Colonic mucosa (tissue), 4 donors: Measurements from ENCODE around the gene ADSS1. TPM values are rescaled to one million over a fixed set of nuclear protein-coding genes. Genes with fewer than 3 reads are reported as not detected.

Experiments
- DNase-seq: peaks from one replicate; pipeline ENCODE4 v3.0.0-alpha.2; 2020
- H3K27ac ChIP-seq: fragments of 200-600 bp; one replicate; pipeline ENCODE4 v1.8.0; 2021
- H3K27me3 ChIP-seq: fragments of 200-600 bp; one replicate; pipeline ENCODE4 v1.8.0; 2021
- H3K36me3 ChIP-seq: fragments of 200-600 bp; one replicate; pipeline ENCODE4 v1.8.0; 2021
- H3K4me1 ChIP-seq: fragments of 200-600 bp; one replicate; pipeline ENCODE4 v1.8.0; 2021; ENCODE audit warnings: mild to moderate bottlenecking
- H3K4me3 ChIP-seq: fragments of 200-600 bp; one replicate; pipeline ENCODE4 v1.8.0; 2021
- H3K9ac ChIP-seq, 2 donors: one replicate each; pipeline ENCODE4 v1.7.0; 2013; ENCODE audit warnings: control low read depth in 2 of 2, low read depth in 2 of 2, low read length in 2 of 2
- H3K9me3 ChIP-seq: fragments of 200-600 bp; one replicate; pipeline ENCODE4 v1.8.0; 2021
- intact Hi-C: fragments of 100-400 bp; cut with DNase I; formaldehyde crosslinking; loops from one replicate; pipeline ENCODE4 v1.14.1; 2022
- total RNA-seq, 2 donors: library from RNA; stranded (reverse); fragmentation: NEBNext Ultra II Directional in 1 of 2; extraction: Animal tissue kit (Norgen Biotek cat#: 25700) in 1 of 2; gene quantifications; one replicate each; pipeline ENCODE4 v1.2.1, GENCODE V29; 2021
- TF ChIP-seq, protein P1 (sequence below): fragments of 200-600 bp; IDR thresholded peaks from one replicate; pipeline ENCODE4 v1.8.0; 2022; ENCODE audit warnings: antibody characterized with exemption, mild to moderate bottlenecking
- donor health status: healthy.
- donor health status: DM: no; HTN: no; CAD: no.
- donor health status: DM: no; HTN: no; CAD: no.

The ADSS1 gene
- total RNA-seq, 2 donors from 2014 or later: 3.5 to 4.0 TPM

DNA sequence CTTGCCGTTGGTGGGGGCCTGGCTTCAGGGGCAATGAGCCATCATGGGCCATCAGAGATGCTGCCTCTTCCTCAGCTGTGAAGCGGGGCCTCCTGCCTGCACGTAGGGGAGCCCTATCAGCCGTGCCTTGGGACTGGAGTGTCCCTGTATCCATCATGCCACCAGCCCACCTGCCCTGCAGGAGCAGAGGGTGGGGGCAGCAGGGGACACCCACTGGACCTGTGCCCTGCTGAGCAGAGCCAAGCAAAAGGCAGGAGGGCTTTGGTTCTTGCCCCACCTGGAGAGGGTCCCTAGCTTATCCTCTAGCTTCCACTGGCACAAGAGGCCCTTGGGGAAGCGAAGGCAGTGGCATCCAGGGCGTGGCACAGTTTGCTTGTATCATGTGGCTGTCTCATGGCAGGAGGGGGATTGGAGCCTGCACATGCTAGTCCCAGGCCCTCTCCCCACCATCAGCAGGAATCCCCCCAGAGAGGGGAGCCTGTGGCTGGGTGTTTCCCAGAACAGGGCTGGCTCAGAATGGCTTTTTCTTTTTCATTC lies 10.1 kb downstream of the ADSS1 start:
- no peaks in the 10 kb centered on the region for H3K27me3 ChIP-seq
- DNase-seq: no peak
- H3K4me1 ChIP-seq: peaks cover 6% of the 10 kb centered on the region
- TF ChIP-seq, protein P1, sequence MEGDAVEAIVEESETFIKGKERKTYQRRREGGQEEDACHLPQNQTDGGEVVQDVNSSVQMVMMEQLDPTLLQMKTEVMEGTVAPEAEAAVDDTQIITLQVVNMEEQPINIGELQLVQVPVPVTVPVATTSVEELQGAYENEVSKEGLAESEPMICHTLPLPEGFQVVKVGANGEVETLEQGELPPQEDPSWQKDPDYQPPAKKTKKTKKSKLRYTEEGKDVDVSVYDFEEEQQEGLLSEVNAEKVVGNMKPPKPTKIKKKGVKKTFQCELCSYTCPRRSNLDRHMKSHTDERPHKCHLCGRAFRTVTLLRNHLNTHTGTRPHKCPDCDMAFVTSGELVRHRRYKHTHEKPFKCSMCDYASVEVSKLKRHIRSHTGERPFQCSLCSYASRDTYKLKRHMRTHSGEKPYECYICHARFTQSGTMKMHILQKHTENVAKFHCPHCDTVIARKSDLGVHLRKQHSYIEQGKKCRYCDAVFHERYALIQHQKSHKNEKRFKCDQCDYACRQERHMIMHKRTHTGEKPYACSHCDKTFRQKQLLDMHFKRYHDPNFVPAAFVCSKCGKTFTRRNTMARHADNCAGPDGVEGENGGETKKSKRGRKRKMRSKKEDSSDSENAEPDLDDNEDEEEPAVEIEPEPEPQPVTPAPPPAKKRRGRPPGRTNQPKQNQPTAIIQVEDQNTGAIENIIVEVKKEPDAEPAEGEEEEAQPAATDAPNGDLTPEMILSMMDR: no peak
- no peaks in the 10 kb centered on the region for H3K9me3 ChIP-seq
- no peak overlapping the region for H3K27ac ChIP-seq
- no peak overlapping the region for H3K9ac ChIP-seq
- no peak overlapping the region for H3K4me3 ChIP-seq
- intact Hi-C loops: no loop called here
- H3K36me3 ChIP-seq: no peaks in the 10 kb centered on the region

DNA sequence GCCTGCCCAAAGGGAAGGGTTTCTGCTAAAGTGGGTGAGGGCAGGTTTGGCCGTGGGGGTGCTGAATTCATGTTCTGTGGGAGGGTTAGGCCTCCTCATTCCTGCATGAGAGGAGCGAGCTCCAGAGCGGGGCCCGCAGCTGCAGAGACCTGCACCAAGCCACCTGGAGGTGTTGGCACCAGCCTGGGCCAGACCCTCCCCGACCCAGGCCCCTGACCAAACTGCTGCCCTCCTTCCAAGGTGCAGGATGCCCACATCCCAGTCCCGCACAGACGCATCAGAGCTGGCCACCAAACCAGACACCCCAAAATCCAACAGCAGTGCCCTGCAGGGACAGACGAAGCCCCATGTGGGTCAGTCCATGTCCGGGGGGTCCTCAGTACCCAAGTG lies 10.6 kb downstream of the ADSS1 start:
- no peaks in the 10 kb centered on the region for H3K9me3 ChIP-seq
- H3K9ac ChIP-seq: no peak overlapping the region
- H3K36me3 ChIP-seq: no peaks in the 10 kb centered on the region
- TF ChIP-seq, protein P1: no peak
- H3K4me1 ChIP-seq: peaks cover 6% of the 10 kb centered on the region
- H3K4me3 ChIP-seq: no peak overlapping the region
- no peak for DNase-seq
- H3K27ac ChIP-seq: no peak overlapping the region
- H3K27me3 ChIP-seq: no peaks in the 10 kb centered on the region
- intact Hi-C loops: no loop called here

DNA sequence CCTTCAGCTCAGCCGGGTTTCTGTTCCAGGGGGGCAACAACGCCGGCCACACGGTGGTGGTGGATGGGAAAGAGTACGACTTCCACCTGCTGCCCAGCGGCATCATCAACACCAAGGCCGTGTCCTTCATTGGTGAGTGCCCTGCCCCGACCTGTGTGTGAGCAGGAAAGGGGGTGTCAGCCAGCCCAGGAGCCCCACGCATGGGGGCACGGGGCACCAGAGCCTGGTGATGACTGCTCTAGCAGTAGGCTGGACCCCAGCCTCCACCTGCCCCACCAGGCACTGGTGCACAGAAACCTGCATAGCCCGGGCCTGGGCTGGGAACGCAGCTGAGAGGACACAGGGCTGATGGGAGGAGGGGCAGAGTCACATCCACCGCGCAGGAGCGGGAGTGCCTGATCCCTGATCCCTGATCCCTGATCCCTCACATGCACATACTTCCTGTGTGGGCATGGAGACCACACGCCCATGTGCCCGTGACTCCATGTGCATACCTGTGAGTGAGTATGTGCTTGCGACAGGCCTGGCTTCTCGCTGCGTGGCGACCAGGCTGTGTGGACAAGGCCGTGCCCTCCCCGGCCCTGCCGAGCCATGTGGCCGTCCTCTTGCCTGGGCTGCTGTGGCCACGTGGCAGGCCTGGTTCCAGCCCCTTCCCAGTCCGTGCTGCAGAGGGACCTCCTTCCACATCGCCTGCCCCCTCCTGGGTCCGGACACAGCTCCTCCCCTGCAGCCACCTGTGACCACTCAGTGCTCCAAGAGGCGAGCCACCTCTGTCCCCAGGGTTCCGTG lies 11.2 kb downstream of the ADSS1 start:
- H3K27ac ChIP-seq: no peak overlapping the region
- no peak overlapping the region for H3K9ac ChIP-seq
- peaks cover 6% of the 10 kb centered on the region for H3K4me1 ChIP-seq
- no peaks in the 10 kb centered on the region for H3K36me3 ChIP-seq
- intact Hi-C loops: no loop called here
- no peaks in the 10 kb centered on the region for H3K27me3 ChIP-seq
- TF ChIP-seq, protein P1: no peak
- H3K9me3 ChIP-seq: no peaks in the 10 kb centered on the region
- DNase-seq: no peak
- no peak overlapping the region for H3K4me3 ChIP-seq

DNA sequence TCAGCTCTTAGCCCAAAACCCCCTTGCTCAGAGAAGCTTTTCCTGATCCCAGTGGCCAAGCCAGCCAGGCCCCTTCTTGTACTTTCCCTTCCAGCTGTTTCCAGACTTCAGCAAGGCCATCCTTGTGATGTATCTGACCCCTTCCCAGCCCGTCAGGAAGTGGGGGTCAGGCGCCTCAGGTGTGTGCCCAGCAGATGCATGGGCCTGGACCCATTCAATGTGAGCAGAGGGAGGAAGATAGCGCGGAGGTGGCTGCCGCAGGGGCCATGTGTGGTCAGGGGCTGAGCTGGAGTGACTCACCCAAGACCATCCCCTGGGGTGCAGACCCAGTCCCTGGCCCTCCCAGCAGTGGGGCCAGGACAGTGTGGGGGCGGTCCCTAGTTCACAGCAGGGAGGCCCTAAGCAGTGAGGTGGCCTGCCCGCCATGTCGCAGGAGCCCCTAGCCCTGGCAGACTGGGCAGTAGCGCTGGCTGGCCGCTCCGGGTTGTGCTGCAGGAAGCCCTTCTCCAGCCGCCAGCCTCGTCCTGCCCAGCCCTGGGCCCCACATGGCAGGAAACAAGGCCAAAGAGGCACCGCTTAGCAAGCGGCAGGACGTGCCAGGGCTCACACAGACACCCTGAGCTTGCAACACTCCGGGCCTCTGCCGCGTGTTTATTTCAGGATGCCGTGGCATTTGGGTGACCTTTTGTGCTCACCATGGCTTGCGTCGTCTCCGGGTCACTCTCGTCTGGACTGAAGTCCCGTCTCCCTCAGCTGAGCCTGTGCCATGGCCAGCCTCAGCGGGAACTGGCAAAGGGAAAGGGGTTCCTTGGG lies 12.0 kb downstream of the ADSS1 start:
- no peaks in the 10 kb centered on the region for H3K36me3 ChIP-seq
- peak overlapping the region; percentile 17 for H3K27ac ChIP-seq
- H3K27me3 ChIP-seq: no peaks in the 10 kb centered on the region
- H3K4me1 ChIP-seq: peaks cover 6% of the 10 kb centered on the region
- peak; percentile 42 for DNase-seq
- H3K9me3 ChIP-seq: no peaks in the 10 kb centered on the region
- intact Hi-C loops: no loop called here
- H3K9ac ChIP-seq: peak overlapping the region in 1 of 2 donors; percentile 13
- TF ChIP-seq, protein P1: no peak
- H3K4me3 ChIP-seq: no peak overlapping the region

DNA sequence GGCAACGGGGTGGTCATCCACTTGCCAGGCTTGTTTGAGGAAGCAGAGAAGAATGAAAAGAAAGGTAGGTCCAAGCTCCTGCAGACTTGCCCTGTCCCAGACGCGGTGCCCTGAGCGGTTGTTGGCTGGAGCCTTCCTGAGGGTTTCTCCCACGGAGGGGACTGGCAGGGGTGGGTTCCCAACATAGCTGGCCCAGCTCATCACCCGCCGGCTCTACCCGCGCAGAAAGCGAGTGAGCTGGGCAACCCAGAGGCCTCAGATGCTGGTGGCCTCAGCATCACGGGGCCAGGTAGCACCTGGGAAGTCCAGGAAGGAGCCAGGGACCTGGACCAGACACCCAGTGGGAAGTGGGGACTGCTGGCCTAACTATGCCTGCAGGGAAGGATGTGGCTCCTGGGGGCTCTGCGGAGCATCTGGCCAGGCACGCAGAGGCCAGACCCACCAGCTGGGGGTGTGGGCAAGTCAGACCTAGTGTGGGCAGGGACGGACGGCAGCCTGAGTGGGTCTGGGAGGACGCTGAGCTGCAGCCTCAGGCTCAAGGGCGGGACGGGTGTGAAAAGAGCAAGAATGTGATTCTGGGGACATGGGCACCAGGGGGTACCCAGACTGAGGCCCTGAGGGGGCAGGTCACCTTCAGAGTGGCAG lies 14.5 kb downstream of the ADSS1 start:
- H3K27me3 ChIP-seq: no peaks in the 10 kb centered on the region
- intact Hi-C loops: no loop called here
- H3K36me3 ChIP-seq: no peaks in the 10 kb centered on the region
- no peak overlapping the region for H3K27ac ChIP-seq
- H3K9me3 ChIP-seq: no peaks in the 10 kb centered on the region
- TF ChIP-seq, protein P1: no peak
- no peak for DNase-seq
- H3K4me1 ChIP-seq: no peaks in the 10 kb centered on the region
- H3K4me3 ChIP-seq: no peak overlapping the region
- no peak overlapping the region for H3K9ac ChIP-seq
